Right kidney (tissue), 1 donor: ENCODE results near the gene RPS2.

Experiments used
- DNase-seq: peaks from one replicate; pipeline ENCODE4 v3.0.0-alpha.2; 2016

The RPS2 gene

DNA sequence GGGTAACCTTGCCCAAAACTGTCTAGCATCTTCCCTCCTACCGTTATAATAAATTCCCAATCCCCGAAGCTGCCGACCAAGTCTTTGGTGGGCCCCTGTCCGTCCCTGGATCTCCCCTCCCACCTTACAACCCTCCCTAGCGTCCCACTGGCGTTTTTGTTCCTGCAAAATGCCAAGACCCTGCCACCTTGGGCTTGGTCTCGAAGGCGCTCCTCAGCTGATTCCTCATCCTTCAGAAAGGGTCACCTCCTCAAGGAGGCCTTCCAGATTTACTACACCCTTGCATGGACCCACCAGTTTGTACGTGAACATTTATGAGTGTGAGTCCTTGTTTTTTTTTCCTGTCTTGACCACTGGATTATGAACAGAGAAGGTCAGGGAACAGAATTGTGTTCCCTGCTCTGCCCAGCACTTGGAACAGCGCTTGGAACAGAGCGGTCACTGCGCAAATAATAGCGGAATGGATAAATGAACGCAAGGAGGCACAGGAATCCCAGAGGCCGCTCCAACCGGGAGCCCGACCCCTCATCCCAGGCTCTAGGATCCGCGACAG, 18.4 kb upstream of the RPS2 start:
- DNase-seq = no peak

DNA sequence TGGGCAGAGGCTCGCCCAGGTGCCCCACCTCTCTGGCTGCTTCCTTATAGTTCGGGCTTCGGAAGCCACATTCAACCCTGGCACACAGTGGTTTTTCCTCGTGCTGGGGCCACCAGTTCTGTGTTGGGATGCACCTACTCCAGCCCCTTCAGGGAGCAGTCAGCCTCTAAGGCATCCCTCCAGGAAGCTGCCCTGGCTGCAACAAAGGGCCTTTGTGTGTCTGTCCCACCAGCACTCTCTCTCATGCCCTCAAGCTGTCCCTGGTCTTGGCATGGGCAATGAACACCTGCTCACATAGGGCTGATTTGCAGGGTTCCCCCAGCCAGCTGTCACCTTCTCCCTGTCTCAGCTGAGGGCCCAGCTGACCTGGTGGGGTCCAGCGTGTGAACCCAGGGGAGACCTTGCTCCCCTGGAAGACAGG, 17.4 kb upstream of the RPS2 start:
- no peak for DNase-seq

DNA sequence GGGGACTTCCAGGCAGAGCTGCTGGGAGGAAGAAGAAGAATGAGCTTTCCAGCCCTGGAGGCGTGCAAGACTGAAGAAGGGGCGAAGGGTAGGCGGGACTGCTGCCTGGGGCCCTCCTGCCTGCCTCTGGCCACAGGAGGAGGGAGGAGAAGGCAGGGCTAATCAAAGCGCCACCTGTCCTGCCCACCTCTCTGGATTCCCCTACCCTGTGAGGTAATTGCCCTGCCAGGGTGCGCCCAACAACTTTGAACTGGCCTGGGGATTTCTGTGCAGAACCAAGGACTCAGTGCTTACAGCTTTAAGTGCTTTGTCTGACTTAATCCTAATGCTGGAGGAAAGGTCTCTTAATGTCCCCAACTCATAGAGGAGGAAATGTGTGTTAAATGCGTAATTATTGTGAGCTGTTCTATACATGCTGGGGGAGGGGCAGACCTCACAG, 16.8 kb upstream of the RPS2 start, which contains the start of gene NOXO1:
Gene NOXO1 (minus strand): TSS at position 72 of the 439 bp plus-strand sequence. CDS start 290 bp downstream, outside the sequence.
- no peak for DNase-seq

DNA sequence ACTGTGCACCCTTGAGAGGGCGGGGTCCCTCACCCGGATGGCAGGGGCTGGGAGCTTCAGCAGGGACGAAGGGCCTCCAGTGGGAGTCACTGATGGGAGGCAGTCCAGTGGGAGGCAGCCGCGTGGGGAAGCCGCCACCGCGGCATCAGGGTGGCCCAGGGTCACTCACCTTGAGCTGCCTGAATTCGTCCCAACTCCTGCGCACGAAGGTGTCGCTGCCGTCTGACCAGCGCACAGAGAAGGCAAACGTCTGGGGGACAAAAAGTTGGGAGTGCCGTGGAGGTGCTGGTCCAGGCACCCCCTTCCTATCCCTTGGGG, 16.1 kb upstream of the RPS2 start:
- DNase-seq = no peak

DNA sequence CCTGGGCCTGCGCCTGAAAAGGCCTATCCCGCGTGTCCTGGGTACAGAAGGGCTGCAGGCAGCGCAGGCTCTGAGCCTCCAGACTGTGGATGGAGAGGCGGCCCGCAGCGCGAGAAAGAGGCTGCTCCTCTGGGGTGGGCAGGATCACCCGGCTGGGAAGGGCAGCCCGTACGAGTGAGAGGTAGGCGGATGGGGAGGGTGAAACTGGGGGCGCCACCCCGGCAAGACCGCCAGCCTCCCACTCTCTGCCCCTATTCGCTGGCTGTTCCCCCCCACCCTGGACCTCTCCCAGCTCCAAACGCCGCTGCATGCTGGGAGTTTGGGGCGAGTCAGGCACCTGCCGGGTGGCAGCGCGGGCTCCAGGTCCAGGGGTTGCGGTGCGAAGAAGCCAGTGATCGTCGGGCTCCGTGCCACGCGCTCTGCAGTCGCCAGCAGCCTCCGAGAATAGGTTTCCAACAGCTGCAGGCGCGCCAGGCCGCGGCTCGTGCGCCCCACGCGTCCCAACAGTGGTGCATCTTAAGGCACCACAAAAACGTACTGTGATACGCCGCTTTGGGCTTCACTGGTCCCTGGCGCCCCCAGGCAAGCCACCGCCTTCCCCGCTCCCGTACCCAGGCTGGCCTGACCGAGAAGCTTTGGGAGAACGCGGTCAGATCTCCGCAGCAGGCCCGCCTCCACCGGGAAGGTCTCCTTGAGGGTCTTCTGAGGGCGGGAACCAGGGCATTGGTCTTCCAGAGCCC, 15.6 kb upstream of the RPS2 start:
- peak; percentile 44 for DNase-seq

DNA sequence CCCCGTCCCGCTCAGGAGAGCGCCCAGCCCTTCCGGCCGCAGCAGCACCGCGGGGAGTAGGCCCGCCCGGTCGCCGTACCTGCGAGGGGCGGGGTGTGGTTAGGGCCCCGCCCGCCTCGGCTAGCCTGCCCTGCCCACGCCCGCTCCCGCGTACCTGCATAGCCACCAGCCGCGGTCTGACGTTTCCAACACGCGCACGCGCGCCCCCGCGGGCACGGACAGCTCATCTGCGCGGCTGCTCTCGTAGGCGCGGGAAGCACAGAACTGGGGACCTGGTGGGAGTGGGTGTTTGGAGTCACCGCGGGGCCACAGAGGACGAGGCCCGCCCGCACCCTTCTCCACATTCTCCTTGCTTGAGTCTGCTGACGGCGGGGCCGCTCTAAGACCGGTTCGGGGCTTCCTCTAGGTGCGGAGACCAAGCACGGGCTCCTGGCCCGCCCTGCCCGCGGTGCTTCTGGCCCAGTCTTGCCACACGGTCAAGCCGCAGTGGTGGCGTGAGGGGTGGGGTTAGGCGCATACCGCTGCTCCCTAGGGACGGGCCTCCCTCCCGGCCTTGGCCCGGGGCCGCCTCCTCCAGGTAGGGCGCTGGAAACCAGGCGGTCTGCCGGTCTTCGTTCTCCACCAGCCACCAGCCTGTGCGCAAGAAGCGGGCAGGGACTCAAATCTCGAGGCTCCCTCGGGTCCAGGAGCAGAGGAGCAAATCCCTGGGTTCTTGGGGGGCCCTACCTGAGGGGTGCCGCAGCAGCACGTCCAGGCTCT, 14.8 kb upstream of the RPS2 start:
- peak; percentile 53 for DNase-seq

DNA sequence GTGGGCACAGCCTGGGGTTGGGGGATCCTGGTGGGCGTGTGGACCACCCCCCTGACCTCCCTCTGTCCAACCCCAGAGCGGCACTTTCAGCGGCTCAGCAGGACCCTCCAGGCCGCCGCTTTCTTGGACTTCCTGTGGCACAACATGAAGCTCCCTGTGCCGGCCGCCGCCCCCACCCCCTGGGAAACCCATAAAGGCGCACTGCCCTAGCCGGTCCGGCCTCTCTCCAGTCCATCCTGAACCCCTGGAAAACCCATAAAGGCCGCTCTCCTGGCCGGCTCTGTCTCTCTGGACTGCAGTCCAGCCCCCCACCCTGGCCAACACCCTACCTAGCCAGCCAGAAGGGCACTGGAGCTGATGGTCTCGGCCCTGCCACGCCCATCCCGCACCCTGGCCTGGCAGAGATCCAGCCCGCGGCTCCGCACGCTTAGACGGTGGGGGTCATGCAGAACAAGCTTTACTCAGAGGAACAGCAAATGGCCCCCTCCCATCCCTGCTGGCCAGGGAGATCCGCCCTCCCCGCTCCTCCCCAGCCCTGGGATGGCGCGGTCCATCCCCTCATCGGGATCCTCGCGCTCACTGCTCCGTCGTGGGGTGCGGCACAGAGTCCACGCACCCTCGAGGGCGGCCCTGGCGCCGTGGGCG, 14.0 kb upstream of the RPS2 start:
- no peak for DNase-seq

DNA sequence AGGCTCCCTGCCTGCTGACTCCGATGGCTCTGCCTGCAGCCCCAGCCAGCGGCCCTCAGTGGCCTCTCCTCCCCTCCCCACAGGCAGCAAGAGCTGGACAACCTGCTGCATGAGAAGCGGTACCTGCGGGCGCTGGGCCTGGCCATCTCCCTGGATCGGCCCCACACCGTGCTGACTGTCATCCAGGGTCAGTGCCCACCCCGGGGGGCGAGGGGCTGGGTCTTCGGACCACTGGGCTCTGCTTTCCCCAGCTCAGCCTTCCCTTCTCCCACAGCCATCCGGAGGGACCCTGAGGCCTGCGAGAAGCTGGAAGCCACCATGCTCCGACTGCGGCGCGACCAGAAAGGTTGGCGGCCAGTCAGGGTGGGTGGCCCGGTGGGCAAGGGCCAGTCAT, 13.2 kb upstream of the RPS2 start:
- DNase-seq = no peak

DNA sequence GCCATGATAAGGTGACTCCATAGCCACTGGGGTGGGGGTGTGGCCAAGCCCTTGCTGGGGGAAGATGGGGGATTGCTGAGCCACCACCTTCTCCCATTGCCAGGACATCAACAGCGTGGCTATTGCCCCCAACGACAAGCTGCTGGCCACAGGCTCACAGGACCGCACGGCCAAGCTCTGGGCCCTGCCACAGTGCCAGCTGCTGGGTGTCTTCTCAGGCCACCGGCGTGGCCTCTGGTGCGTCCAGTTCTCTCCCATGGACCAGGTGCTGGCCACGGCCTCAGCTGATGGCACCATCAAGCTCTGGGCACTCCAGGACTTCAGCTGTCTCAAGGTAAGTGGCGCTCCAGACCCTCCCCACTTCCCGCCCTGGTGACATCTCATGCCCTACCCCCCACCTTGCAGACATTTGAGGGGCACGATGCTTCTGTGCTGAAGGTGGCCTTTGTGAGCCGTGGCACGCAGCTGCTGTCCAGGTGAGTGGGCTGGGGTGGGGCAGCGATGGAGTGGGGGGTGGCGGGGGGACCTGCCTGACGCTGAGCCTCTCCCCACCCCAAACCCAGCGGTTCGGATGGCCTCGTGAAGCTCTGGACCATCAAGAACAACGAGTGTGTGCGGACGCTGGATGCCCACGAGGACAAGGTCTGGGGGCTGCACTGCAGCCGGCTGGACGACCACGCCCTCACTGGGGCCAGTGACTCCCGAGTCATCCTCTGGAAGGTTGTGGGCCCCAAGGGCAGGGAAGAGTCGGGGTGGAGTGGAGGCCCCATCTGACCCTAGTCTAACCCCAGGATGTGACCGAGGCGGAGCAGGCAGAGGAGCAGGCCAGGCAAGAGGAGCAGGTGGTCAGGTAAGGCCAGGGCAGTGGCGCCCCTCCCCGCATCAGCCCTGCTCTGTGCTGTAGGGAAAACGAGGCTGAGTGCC, 12.6 kb upstream of the RPS2 start:
- DNase-seq = no peak

DNA sequence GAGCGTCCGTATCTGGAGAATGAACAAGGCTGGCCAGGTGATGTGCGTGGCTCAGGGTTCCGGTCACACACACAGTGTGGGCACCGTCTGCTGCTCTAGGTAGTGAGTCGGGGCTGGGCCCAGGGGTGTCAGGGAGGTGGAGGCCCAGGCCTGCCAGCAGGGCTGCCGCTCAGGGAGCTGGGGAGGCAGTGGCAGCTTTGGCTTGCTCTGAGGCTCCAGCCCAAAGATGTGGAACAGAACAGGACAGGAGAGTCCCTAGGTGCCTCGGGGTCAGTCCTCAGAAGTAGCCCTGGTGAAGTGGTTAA, 11.5 kb upstream of the RPS2 start:
- DNase-seq = no peak

DNA sequence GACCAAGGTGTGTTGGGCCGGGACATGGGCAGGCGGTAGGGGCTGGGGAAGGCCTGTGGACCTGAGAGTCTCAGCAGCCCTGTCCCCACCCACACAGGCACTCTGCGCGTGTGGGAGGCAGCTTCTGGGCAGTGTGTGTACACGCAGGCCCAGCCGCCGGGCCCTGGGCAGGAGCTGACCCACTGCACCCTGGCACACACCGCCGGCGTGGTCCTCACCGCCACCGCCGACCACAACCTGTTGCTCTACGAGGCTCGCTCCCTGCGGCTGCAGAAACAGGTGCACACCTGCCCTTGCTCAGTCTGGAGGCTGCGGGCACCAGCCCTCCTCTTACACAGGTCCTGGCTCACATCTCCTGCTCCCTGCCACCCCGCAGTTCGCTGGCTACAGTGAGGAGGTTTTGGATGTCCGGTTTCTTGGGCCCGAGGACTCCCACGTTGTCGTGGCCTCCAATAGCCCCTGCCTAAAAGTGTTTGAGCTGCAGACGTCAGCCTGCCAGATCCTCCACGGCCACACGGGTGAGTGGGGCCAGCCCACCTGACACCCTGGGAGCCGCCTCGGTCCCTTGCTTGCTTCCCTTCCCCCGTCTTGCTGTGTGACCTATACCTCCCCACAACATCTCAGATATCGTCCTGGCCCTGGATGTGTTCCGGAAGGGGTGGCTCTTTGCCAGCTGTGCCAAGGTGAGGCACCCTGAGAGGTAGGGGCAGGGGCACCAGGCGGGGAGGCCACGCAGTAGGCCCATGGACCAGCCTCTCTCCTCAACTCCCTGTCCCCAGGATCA, 11.0 kb upstream of the RPS2 start:
- no peak for DNase-seq

DNA sequence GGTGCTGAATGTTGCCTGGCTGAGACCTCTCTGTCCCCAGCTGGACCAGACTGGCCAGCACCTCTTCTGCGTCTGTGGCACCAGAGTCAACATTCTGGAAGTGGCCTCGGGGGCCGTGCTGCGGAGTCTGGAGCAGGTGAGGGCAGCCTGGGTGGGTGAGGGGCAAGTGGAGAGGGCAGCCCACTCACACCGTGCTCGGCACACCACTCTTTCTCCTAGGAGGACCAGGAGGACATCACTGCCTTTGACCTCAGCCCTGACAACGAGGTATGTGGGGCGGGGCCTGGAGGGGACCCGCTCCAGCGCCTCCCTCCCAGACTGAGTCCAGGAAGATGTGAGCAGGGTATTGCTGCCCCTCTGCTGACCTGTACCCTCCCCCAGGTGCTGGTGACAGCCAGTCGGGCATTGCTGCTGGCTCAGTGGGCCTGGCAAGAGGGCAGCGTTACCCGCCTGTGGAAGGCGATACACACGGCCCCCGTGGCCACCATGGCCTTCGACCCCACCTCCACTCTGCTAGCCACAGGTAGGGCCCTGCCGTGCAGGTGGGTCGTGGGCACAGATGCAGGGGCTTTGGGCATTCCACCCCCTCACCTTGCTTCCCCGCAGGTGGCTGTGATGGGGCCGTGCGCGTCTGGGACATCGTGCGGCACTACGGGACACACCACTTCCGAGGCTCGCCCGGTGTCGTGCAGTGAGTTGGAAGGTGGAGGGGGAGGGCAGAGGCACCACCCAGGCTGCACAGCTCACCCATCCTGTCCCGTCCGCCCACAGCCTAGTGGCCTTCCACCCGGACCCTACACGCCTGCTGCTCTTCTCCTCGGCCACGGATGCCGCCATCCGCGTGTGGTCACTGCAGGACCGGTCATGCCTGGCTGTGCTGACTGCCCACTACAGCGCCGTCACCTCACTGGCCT, 9.8 kb upstream of the RPS2 start:
- no peak for DNase-seq

DNA sequence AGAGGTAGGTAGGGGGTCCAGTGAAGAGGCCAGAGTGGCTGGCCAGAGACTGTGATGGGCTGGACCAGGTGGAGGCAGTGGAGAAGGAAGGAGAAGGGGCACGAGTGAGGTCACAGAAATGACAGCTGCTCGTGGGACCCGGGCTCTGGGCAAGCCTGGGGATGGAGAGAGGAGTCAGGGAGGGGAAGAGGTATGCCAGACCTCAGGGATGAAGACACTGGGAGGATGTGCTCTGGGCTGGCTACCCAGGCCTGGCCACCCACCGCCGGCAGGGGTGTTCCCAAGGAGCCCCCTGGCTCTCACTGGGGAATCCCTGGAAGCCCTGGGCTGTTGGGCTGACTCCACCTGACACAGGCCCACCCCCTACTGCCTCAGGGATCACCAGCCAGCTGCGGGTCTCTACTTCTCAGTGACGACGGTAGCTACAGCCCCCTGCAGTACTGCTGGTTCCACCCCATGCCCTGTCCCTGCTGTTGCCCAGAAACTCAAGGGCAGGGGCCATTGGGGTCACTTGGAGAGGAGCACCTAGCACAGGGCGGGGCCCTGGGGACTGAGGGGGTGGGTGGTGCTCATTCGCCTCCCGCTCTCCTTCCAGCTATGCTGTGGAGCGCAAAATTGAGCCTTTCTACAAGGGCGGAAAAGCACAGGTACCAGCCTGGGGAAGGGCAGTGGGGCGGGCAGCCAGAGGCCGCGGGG, 9.0 kb upstream of the RPS2 start:
- no peak for DNase-seq

DNA sequence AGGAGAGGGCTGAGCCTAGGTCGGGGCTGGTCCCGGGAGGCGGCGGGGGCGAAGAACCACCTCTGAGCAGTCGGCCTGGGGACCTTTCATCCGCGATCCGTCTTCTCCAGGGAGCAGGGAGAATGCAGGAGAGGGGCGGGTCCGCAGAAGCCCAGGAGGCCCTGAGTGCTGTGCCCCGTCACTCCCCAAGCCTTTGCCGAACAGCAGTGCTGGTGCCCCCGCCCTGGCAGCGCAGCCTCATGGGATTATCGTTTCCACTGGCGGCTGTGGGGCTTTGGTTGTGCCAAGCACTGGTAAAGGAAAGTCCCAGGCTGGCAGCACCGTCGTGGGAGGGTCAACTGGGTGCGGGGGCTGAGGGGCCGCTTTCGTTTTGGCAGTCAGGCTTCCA, 7.9 kb upstream of the RPS2 start:
- no peak for DNase-seq

DNA sequence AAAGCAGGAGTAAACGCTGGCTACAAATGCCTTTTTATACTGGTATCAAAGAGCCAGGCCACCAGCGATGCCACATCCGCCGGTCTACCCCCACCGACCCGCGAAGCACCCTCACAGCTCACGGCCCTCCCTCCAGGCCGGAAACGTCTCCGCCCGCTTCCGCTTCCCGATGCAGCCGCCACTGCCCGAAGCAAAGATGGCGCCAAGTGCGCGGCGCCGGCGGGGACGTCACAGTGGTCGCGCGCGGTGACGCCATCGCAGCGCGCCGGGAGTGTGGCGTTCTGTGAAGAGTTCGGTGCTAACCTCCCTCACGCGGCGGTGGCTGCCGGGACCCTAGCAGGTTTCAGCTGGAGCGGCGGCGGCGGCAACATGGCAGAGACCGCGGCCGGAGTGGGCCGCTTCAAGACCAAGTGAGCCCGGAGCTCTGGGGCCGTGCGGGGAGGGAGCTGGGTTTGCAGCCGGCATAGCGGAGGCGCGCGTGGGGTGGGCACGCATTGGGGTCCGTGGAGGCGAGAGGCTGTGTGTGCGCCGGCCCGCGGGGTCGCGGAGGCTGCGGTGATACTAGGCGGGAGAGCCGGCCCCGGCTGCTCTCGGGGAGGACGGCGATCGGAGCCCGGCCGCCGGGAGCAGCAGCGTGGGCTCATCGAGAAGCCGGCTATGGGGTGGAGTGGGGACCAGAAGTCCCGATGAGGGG, 7.3 kb upstream of the RPS2 start, which contains the start of gene TBL3:
Gene TBL3 (plus strand): TSS at position 258 of the 694 bp plus-strand sequence. CDS start 112 bp downstream, at position 370.
- peak; percentile 95 for DNase-seq

DNA sequence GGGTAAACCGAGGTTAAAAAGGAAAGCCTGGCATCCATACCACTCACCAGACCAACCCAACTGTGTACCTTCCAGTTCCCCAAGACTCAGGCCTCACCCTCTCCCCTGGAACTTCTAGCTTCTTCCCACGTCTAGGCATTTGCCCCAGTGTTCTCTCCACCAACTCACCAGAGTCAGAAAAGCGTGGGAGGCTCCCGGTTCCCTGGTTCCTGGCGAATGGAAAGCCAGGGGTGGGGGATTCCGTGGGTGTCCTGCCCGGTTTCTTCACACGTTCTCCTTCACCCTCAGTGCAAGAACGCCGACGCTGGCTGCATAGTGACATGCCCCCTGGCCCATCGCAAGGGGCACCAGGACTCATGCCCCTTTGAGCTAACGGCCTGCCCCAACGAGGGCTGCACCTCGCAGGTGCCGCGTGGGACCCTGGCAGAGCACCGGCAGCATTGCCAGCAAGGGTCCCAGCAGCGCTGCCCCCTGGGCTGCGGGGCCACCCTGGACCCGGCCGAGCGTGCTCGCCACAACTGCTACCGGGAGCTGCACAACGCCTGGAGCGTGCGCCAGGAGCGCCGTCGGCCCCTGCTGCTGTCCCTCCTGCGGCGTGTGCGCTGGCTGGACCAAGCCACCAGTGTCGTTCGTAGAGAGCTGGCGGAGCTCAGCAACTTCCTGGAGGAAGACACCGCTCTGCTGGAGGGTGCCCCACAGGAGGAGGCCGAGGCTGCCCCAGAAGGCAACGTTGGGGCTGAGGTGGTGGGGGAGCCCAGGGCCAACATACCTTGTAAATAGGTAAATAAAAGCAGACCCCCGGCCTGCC, 3.7 kb upstream of the RPS2 start:
- no peak for DNase-seq

DNA sequence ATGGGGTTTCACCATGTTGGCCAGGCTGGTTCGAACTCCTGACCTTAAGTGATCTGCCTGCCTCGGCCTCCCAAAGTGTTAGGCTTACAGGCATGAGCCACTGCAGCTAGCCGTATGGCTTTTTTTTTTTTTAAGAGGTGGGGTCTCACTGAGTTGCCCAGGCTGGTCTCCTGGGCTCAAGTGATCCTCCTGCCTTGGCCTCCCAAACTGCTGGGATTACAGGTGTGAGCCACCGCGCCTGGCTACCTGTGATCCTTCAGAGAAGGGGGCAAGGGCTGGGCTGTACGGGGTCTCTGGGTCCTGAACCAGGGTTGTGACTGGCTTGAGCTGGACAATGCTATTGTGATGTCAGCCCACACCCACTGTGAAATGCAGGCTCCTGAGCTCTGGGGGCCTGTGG, 1.8 kb upstream of the RPS2 start, which contains the start of gene RNF151:
Gene RNF151 (plus strand): TSS at position 397 of the 400 bp plus-strand sequence. CDS start 26 bp downstream, outside the sequence.
- no peak for DNase-seq
